ENCODE data around the gene EID2. TPM values are rescaled to one million over a fixed set of nuclear protein-coding genes. Genes with fewer than 3 reads are reported as not detected.

Gene EID2
- total RNA-seq, 1 donor from 2014 or later: 13.5 TPM

GRCh38 chr19:39555883-39556282 is 15.9 kb upstream of the EID2 start:
- Histone ChIP-seq H3K4me3 (no peak overlapping the region), H3K36me3 (no peaks in the 10 kb centered on the region), H3K27ac (no peak overlapping the region), H3K27me3 (no peaks in the 10 kb centered on the region), H3K4me1 (peaks cover 8% of the 10 kb centered on the region), H3K9me3 (no peaks in the 10 kb centered on the region)
- no peak for ATAC-seq
- no peak for DNase-seq
- TF ChIP-seq, protein P1, sequence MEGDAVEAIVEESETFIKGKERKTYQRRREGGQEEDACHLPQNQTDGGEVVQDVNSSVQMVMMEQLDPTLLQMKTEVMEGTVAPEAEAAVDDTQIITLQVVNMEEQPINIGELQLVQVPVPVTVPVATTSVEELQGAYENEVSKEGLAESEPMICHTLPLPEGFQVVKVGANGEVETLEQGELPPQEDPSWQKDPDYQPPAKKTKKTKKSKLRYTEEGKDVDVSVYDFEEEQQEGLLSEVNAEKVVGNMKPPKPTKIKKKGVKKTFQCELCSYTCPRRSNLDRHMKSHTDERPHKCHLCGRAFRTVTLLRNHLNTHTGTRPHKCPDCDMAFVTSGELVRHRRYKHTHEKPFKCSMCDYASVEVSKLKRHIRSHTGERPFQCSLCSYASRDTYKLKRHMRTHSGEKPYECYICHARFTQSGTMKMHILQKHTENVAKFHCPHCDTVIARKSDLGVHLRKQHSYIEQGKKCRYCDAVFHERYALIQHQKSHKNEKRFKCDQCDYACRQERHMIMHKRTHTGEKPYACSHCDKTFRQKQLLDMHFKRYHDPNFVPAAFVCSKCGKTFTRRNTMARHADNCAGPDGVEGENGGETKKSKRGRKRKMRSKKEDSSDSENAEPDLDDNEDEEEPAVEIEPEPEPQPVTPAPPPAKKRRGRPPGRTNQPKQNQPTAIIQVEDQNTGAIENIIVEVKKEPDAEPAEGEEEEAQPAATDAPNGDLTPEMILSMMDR (IDR thresholded peaks at IDR 0.05): no peak
- intact Hi-C loops (cut with DNase I): loop anchor here (10.0 kb wide), 1 partner anchor 119 kb away; no protein-coding TSS in a partner anchor

DNA sequence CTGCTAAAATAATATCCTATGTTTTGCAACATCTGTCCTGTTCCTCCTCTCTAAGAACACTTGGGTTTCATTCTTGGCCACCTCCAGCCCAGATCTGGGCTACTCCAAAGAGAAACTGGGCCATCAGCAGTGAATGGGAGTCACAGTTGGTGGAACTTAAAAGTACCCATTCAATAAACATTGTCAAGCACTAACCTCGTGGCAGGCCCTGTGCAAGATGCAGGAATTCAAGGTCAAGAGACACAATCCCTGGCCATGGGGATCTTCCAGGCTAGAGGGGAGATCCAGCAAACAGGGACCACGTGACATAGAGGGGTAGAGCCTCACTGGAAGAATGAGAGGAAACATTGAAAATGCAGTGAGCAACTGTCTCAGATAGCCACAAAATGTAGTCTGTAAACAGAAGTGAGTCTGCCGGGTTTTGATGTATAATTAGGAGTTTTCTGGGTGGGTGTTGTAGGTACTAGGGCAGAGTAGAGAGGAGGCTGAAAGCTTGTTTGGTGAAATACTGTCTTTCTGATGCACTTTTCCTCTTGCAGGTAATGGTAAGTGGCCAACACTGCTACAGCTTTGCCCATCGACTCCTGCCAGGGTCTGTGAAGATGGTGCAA is 14.8 kb upstream of the EID2 start:
- Histone ChIP-seq H3K27me3 (no peaks in the 10 kb centered on the region), H3K27ac (no peak overlapping the region), H3K9me3 (no peaks in the 10 kb centered on the region), H3K4me3 (no peak overlapping the region), H3K4me1 (peaks cover 8% of the 10 kb centered on the region), H3K36me3 (no peaks in the 10 kb centered on the region)
- intact Hi-C loops (cut with DNase I): loop anchor here (10.0 kb wide), 1 partner anchor 120 kb away; no protein-coding TSS in a partner anchor
- no peak for DNase-seq
- ATAC-seq: no peak
- TF ChIP-seq, protein P1 (IDR thresholded peaks at IDR 0.05): no peak

DNA sequence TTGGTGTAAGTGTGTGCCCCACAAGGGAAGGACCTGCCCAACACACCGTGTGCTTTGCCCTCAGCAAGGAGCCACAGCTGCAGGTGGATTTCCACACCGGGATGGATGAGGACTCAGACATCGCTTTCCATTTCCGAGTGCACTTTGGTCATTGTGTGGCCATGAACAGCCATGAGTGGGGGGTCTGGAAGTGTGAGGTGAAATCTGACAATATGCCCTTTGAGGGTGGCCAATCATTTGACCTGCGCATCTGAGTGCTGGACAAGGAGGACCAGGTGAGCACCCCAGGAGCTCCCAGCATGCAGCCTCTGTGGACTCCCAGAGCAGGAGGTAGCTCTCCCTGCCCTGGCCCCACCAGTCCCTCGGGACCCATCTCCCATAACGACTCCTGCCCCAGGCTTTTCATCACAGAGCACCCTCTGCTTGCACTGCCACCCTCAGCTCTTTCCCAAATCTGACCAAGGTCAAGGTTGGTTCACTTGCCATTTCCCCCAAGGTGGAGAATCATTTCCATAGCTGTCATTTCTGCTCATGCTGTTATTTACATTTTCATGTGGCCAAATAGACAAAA is 13.2 kb upstream of the EID2 start:
- Histone ChIP-seq H3K27ac (no peak overlapping the region), H3K4me3 (no peak overlapping the region), H3K4me1 (peaks cover 7% of the 10 kb centered on the region), H3K9me3 (no peaks in the 10 kb centered on the region), H3K27me3 (no peaks in the 10 kb centered on the region), H3K36me3 (no peaks in the 10 kb centered on the region)
- intact Hi-C loops (cut with DNase I): loop anchor here (10.0 kb wide), 1 partner anchor 122 kb away; no protein-coding TSS in a partner anchor
- DNase-seq (no peak), ATAC-seq (no peak)
- TF ChIP-seq, protein P1 (IDR thresholded peaks at IDR 0.05): no peak

DNA sequence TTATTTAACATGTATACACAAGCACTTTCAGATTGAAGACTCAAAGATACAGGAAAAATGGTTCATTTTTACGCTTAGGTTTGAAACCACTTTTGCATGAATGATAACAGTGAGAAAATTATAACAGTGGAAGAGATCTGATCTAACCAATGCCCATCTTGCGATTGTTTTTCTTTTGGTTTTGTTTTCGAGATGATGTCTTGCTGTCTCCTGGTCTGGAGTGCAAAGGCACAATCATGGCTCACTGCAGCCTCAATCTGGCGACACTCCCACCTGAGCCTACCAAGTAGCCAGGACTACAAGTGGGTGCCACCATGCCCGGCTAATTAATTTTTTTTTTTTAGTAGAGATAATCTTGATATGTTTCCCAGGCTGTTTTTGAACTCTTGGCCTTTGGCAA is 10.2 kb upstream of the EID2 start:
- DNase-seq (no peak), ATAC-seq (no peak)
- Histone ChIP-seq H3K27ac (no peak overlapping the region), H3K27me3 (no peaks in the 10 kb centered on the region), H3K4me3 (no peak overlapping the region), H3K9me3 (no peaks in the 10 kb centered on the region), H3K4me1 (no peaks in the 10 kb centered on the region), H3K36me3 (no peaks in the 10 kb centered on the region)
- TF ChIP-seq, protein P1 (IDR thresholded peaks at IDR 0.05): no peak
- intact Hi-C loops (cut with DNase I): loop anchor here (10.0 kb wide), 1 partner anchor 125 kb away; no protein-coding TSS in a partner anchor

DNA sequence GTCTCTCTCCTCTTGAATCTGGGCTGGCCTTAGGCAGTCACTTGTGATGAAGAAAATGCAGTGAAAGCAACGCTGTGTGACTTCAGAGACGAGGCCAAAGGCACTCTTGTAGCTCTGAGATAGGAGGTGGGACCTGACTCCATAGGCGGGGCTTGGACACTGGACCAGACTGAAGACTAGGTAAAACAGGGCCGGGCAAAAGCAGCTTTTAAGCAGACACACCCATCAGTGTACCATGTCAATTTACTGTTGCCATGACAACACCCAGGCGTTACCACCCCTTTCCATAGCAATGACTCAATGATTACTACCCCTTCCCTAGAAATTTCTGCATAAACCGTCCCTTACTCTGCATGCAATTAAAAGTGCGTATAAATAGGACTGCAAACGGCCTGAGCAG is 6.6 kb upstream of the EID2 start:
- no peak for ATAC-seq
- TF ChIP-seq, protein P1 (IDR thresholded peaks at IDR 0.05): no peak
- intact Hi-C loops (cut with DNase I): no loop called here
- no peaks in the 10 kb centered on the region for H3K27me3 ChIP-seq
- H3K36me3 ChIP-seq: no peaks in the 10 kb centered on the region
- no peaks in the 10 kb centered on the region for H3K9me3 ChIP-seq
- no peak for DNase-seq
- H3K4me3 ChIP-seq: no peak overlapping the region
- no peaks in the 10 kb centered on the region for H3K4me1 ChIP-seq
- H3K27ac ChIP-seq: no peak overlapping the region
